Measurements from ENCODE around the gene VSX1.

DNA sequence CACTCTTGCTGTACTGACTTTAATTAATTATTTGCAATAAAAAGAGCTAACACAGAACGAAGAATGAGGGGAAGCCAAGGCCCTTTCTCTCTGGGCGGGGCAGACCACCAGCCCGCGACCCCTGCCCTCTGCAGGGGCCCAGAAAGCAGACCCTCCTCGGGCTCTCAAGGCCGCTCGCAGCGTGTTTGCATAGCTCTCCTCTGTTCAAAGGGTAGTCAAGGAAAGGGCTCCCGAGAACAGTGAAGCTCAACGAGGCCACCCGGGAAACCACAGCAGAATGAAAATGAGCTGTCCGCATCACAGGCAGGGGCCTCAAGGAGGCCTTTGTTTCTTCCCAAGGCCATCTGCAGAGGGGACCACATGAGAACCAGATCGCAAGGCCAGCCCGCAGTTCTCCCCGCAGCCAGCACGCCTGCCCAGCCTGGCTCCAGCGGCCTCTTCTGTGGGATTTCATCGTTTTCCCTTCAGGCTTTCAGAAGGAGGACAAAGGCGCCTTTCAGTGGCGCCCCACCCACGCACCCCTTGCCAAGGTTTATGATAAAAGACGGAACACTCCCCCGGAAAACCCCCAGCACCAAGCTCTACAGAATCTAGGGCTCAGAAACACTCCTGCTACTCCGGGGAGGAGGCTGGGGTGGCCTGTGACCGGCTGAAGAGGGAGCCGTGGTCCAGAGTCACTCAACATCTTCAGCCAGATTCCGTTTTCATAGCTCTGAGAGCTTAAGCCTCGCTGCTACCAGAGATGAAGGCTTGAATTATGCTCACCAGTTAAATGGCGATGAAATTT, 49.3 kb downstream of the VSX1 start:
- TF ChIP-seq, protein P1, sequence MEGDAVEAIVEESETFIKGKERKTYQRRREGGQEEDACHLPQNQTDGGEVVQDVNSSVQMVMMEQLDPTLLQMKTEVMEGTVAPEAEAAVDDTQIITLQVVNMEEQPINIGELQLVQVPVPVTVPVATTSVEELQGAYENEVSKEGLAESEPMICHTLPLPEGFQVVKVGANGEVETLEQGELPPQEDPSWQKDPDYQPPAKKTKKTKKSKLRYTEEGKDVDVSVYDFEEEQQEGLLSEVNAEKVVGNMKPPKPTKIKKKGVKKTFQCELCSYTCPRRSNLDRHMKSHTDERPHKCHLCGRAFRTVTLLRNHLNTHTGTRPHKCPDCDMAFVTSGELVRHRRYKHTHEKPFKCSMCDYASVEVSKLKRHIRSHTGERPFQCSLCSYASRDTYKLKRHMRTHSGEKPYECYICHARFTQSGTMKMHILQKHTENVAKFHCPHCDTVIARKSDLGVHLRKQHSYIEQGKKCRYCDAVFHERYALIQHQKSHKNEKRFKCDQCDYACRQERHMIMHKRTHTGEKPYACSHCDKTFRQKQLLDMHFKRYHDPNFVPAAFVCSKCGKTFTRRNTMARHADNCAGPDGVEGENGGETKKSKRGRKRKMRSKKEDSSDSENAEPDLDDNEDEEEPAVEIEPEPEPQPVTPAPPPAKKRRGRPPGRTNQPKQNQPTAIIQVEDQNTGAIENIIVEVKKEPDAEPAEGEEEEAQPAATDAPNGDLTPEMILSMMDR (IDR thresholded peaks at IDR 0.05): no peak
- no peak for TF ChIP-seq POLR2AphosphoS5 (IDR thresholded peaks at IDR 0.05)

All from upper lobe of left lung (tissue), 4 donors.